WERI-Rb-1 (cell line): ENCODE data around the gene RFTN1.

Source experiments
- DNase-seq: peaks from one replicate; pipeline ENCODE4 v3.0.0-alpha.2; 2020
- H3K27ac ChIP-seq: fragments of 250-450 bp; sonication (Bioruptor Pico); 2 replicates; pipeline ENCODE4 v1.5.1; 2020; ENCODE audit warnings: mild to moderate bottlenecking, moderate library complexity
- H3K27me3 ChIP-seq: fragments of 250-450 bp; sonication (Bioruptor Pico); 2 replicates; pipeline ENCODE4 v1.5.1; 2021; ENCODE audit warnings: mild to moderate bottlenecking, low read depth, moderate library complexity; ENCODE audit not compliant: insufficient read depth, severe bottlenecking
- H3K36me3 ChIP-seq: fragments of 250-450 bp; sonication (Bioruptor Pico); 2 replicates; pipeline ENCODE4 v1.5.1; 2020; ENCODE audit warnings: mild to moderate bottlenecking, moderate library complexity
- H3K4me3 ChIP-seq: 2 replicates; pipeline ENCODE4 v1.5.1; 2011; ENCODE audit warnings: low read depth, mild to moderate bottlenecking, control low read depth, low read length
- H3K9me3 ChIP-seq: fragments of 250-450 bp; sonication (Bioruptor Pico); 2 replicates; pipeline ENCODE4 v1.5.1; 2021; ENCODE audit warnings: mild to moderate bottlenecking, moderate library complexity; ENCODE audit not compliant: severe bottlenecking
- CTCF ChIP-seq: IDR thresholded peaks from 2 replicates; pipeline ENCODE4 v1.5.1; 2011; ENCODE audit warnings: low read depth, mild to moderate bottlenecking, control low read depth, inconsistent platforms, low read length

RFTN1 gene

GRCh38 chr3:16326724-16327349, 186.7 kb downstream of the RFTN1 start:
- no peaks in the 10 kb centered on the region; the same call in 1 of the 2 replicates for H3K36me3 ChIP-seq
- no peak for TF ChIP-seq CTCF

GRCh38 chr3:16325850-16326249, 187.6 kb downstream of the RFTN1 start:
- H3K27me3 ChIP-seq = no peaks in the 10 kb centered on the region
- no peak overlapping the region for H3K27ac ChIP-seq
- H3K36me3 ChIP-seq = no peaks in the 10 kb centered on the region; the same call in 1 of the 2 replicates
- H3K4me3 ChIP-seq = no peak overlapping the region
- TF ChIP-seq CTCF = no peak
- DNase-seq = no peak
- no peaks in the 10 kb centered on the region for H3K9me3 ChIP-seq

More at GRCh38 chr3:16326724-16327349, 186.7 kb downstream of the RFTN1 start:
- no peaks in the 10 kb centered on the region for H3K27me3 ChIP-seq
- no peaks in the 10 kb centered on the region for H3K9me3 ChIP-seq
- H3K4me3 ChIP-seq = no peak overlapping the region
- no peak overlapping the region for H3K27ac ChIP-seq
- DNase-seq = no peak

GRCh38 chr3:16323737-16324136, 189.8 kb downstream of the RFTN1 start:
- no peak for TF ChIP-seq CTCF
- Histone ChIP-seq H3K27ac (no peak overlapping the region), H3K27me3 (no peaks in the 10 kb centered on the region), H3K36me3 (peaks cover 5% of the 10 kb centered on the region), H3K9me3 (no peaks in the 10 kb centered on the region), H3K4me3 (no peak overlapping the region)
- no peak for DNase-seq

- no peak for DNase-seq
- H3K27me3 ChIP-seq = no peaks in the 10 kb centered on the region
- TF ChIP-seq CTCF = no peak
- peaks cover 5% of the 10 kb centered on the region for H3K36me3 ChIP-seq
- H3K27ac ChIP-seq = no peak overlapping the region
- H3K9me3 ChIP-seq = no peaks in the 10 kb centered on the region
- no peak overlapping the region for H3K4me3 ChIP-seq
Observed at GRCh38 chr3:16322189-16322588, 191.3 kb downstream of the RFTN1 start.

GRCh38 chr3:16320711-16321110, 192.8 kb downstream of the RFTN1 start:
- Histone ChIP-seq H3K27ac (no peak overlapping the region), H3K4me3 (no peak overlapping the region), H3K9me3 (no peaks in the 10 kb centered on the region), H3K27me3 (no peaks in the 10 kb centered on the region), H3K36me3 (peaks cover 5% of the 10 kb centered on the region)
- DNase-seq = no peak
- no peak for TF ChIP-seq CTCF

- Histone ChIP-seq H3K27ac (no peak overlapping the region), H3K27me3 (no peaks in the 10 kb centered on the region), H3K9me3 (no peaks in the 10 kb centered on the region), H3K36me3 (peaks cover 5% of the 10 kb centered on the region), H3K4me3 (no peak overlapping the region)
- no peak for TF ChIP-seq CTCF
- DNase-seq = peak; percentile 34
Observed at GRCh38 chr3:16319723-16320122, 193.8 kb downstream of the RFTN1 start.
